Left hindlimb (tissue), 1 donor: ENCODE results near the gene FAF1.

Source experiments
- DNase-seq: peaks from one replicate; pipeline ENCODE4 v3.0.0-alpha.2; 2018

Gene FAF1

GRCh38 chr1:50527249-50527986, 432.6 kb downstream of the FAF1 start:
- DNase-seq = no peak

GRCh38 chr1:50526431-50526830, 433.6 kb downstream of the FAF1 start:
- DNase-seq = no peak

GRCh38 chr1:50523548-50523947, 436.5 kb downstream of the FAF1 start:
- DNase-seq = no peak

- no peak for DNase-seq
Observed at GRCh38 chr1:50522691-50523342, 437.2 kb downstream of the FAF1 start.

- DNase-seq = no peak
Observed at GRCh38 chr1:50521703-50522102, 438.4 kb downstream of the FAF1 start.

GRCh38 chr1:50517488-50517887, 442.6 kb downstream of the FAF1 start:
- no peak for DNase-seq

GRCh38 chr1:50516056-50516455, 444.0 kb downstream of the FAF1 start:
- DNase-seq = no peak

GRCh38 chr1:50508040-50508586, 452.0 kb downstream of the FAF1 start:
- no peak for DNase-seq

GRCh38 chr1:50505427-50505826, 454.6 kb downstream of the FAF1 start:
- no peak for DNase-seq

- DNase-seq = no peak
Observed at GRCh38 chr1:50503515-50503914, 456.6 kb downstream of the FAF1 start.

- DNase-seq = no peak
Observed at GRCh38 chr1:50502147-50502546, 457.9 kb downstream of the FAF1 start.

GRCh38 chr1:50497007-50497406, 463.1 kb downstream of the FAF1 start:
- DNase-seq = no peak

GRCh38 chr1:50493710-50494109, 466.4 kb downstream of the FAF1 start:
- DNase-seq = no peak

- no peak for DNase-seq
Observed at GRCh38 chr1:50492142-50492541, 467.9 kb downstream of the FAF1 start.

GRCh38 chr1:50491142-50491541, 468.9 kb downstream of the FAF1 start:
- no peak for DNase-seq

- DNase-seq = no peak
Observed at GRCh38 chr1:50490640-50491039, 469.4 kb downstream of the FAF1 start.

- DNase-seq = no peak
Observed at GRCh38 chr1:50488876-50489275, 471.2 kb downstream of the FAF1 start.

- no peak for DNase-seq
Observed at GRCh38 chr1:50488356-50488755, 471.7 kb downstream of the FAF1 start.

GRCh38 chr1:50487725-50488124, 472.3 kb downstream of the FAF1 start:
- no peak for DNase-seq

GRCh38 chr1:50481142-50481736, 478.8 kb downstream of the FAF1 start:
- no peak for DNase-seq

- no peak for DNase-seq
Observed at GRCh38 chr1:50476800-50477199, 483.3 kb downstream of the FAF1 start.

- DNase-seq = no peak
Observed at GRCh38 chr1:50474859-50475809, 484.9 kb downstream of the FAF1 start.

GRCh38 chr1:50473513-50473912, 486.6 kb downstream of the FAF1 start:
- no peak for DNase-seq
